Dendritic cell treated with granulocyte-macrophage colony-stimulating factor and Interleukin-4, amounts not matched to agents 40 ng/mL and 50 ng/mL, for 4 days (primary cell): ENCODE measurements around the gene TNNC1.

Experiments
- H3K27ac Mint-ChIP-seq: one replicate; pipeline ENCODE4 v1.8.0; 2022; ENCODE audit warnings: mild to moderate bottlenecking, mixed read lengths
- H3K27me3 Mint-ChIP-seq: one replicate; pipeline ENCODE4 v1.8.0; 2022; ENCODE audit warnings: mild to moderate bottlenecking, mixed read lengths
- H3K36me3 Mint-ChIP-seq: one replicate; pipeline ENCODE4 v1.8.0; 2022; ENCODE audit warnings: low read depth, mixed read lengths
- H3K4me1 Mint-ChIP-seq: one replicate; pipeline ENCODE4 v1.8.0; 2022; ENCODE audit warnings: low read depth, mixed read lengths
- H3K4me3 Mint-ChIP-seq: one replicate; pipeline ENCODE4 v1.8.0; 2022; ENCODE audit warnings: mild to moderate bottlenecking, moderate library complexity, mixed read lengths
- H3K9me3 Mint-ChIP-seq: one replicate; pipeline ENCODE4 v1.8.0; 2022; ENCODE audit warnings: mixed read lengths
- intact Hi-C: fragments of 100-400 bp; cut with micrococcal nuclease; formaldehyde crosslinking; loops from one replicate; pipeline ENCODE4 v1.15.0; 2022

TNNC1 gene

GRCh38 chr3:52453496-52454249 is at the start of gene TNNC1:
Gene TNNC1, minus strand, starts transcription at chr3:52454041. Its CDS starts 26 bp downstream, at chr3:52454015.
- intact Hi-C loops: no loop called here
- Mint-ChIP-seq H3K36me3 (peaks cover 27% of the 10 kb centered on the region), H3K4me1 (peaks cover 52% of the 10 kb centered on the region), H3K4me3 (peak within 1 kb of the TSS; percentile 80), H3K27ac (peak within 1 kb of the TSS; percentile 82), H3K27me3 (peaks cover 6% of the 10 kb centered on the region), H3K9me3 (no peaks in the 10 kb centered on the region)

- Mint-ChIP-seq H3K36me3 (peaks cover 98% of the 10 kb centered on the region), H3K27me3 (no peaks in the 10 kb centered on the region), H3K9me3 (no peaks in the 10 kb centered on the region), H3K27ac (no peak overlapping the region), H3K4me3 (no peak overlapping the region), H3K4me1 (peaks cover 62% of the 10 kb centered on the region)
- intact Hi-C loops: no loop called here
These were observed 49.0 kb upstream of the TNNC1 start for GRCh38 chr3:52502808-52503350.

GRCh38 chr3:52502001-52502400 is 48.2 kb upstream of the TNNC1 start:
- intact Hi-C loops: no loop called here
- no peak overlapping the region for H3K4me3 Mint-ChIP-seq

GRCh38 chr3:52501046-52501445 is 47.2 kb upstream of the TNNC1 start:
- H3K27ac Mint-ChIP-seq: peak overlapping the region; percentile 78
- H3K27me3 Mint-ChIP-seq: no peaks in the 10 kb centered on the region
- H3K4me3 Mint-ChIP-seq: no peak overlapping the region
- H3K36me3 Mint-ChIP-seq: peaks cover 98% of the 10 kb centered on the region
- intact Hi-C loops: no loop called here
- no peaks in the 10 kb centered on the region for H3K9me3 Mint-ChIP-seq
- peaks cover 68% of the 10 kb centered on the region for H3K4me1 Mint-ChIP-seq

More at GRCh38 chr3:52502001-52502400, 48.2 kb upstream of the TNNC1 start:
- H3K9me3 Mint-ChIP-seq: no peaks in the 10 kb centered on the region
- H3K27me3 Mint-ChIP-seq: no peaks in the 10 kb centered on the region
- H3K36me3 Mint-ChIP-seq: peaks cover 98% of the 10 kb centered on the region
- peak overlapping the region; percentile 10 for H3K27ac Mint-ChIP-seq
- H3K4me1 Mint-ChIP-seq: peaks cover 65% of the 10 kb centered on the region

- H3K27me3 Mint-ChIP-seq: no peaks in the 10 kb centered on the region
- H3K27ac Mint-ChIP-seq: peak overlapping the region; percentile 97
- peak overlapping the region; percentile 88 for H3K4me3 Mint-ChIP-seq
- peaks cover 84% of the 10 kb centered on the region for H3K4me1 Mint-ChIP-seq
- intact Hi-C loops: loop anchor here (1.0 to 2.0 kb wide), 2 partner anchors 26 to 38 kb away; partner anchors contain the start of gene UQCC5
- peaks cover 90% of the 10 kb centered on the region for H3K36me3 Mint-ChIP-seq
- no peaks in the 10 kb centered on the region for H3K9me3 Mint-ChIP-seq
These were observed 44.6 kb upstream of the TNNC1 start for GRCh38 chr3:52498137-52499054.

GRCh38 chr3:52495777-52496602 is 42.1 kb upstream of the TNNC1 start:
- intact Hi-C loops: no loop called here
- H3K27me3 Mint-ChIP-seq: no peaks in the 10 kb centered on the region
- peaks cover 90% of the 10 kb centered on the region for H3K36me3 Mint-ChIP-seq
- peak overlapping the region; percentile 97 for H3K27ac Mint-ChIP-seq
- no peaks in the 10 kb centered on the region for H3K9me3 Mint-ChIP-seq
- H3K4me1 Mint-ChIP-seq: peaks cover 90% of the 10 kb centered on the region
- peak overlapping the region; percentile 88 for H3K4me3 Mint-ChIP-seq

- Mint-ChIP-seq H3K27ac (peak within 1 kb of the TSS; percentile 97), H3K9me3 (no peaks in the 10 kb centered on the region), H3K4me3 (peak within 1 kb of the TSS; percentile 88), H3K36me3 (peaks cover 90% of the 10 kb centered on the region), H3K4me1 (peaks cover 90% of the 10 kb centered on the region), H3K27me3 (no peaks in the 10 kb centered on the region)
- intact Hi-C loops: no loop called here
These were observed 41.1 kb upstream of the TNNC1 start, which contains the start of gene STAB1 for GRCh38 chr3:52494886-52495495. Gene STAB1, plus strand, starts transcription at chr3:52495338. Its CDS starts 76 bp downstream, at chr3:52495414.

- Mint-ChIP-seq H3K36me3 (peaks cover 90% of the 10 kb centered on the region), H3K4me1 (peaks cover 92% of the 10 kb centered on the region), H3K27ac (peak overlapping the region; percentile 97), H3K9me3 (no peaks in the 10 kb centered on the region), H3K27me3 (no peaks in the 10 kb centered on the region), H3K4me3 (peak overlapping the region; percentile 88)
- intact Hi-C loops: no loop called here
These were observed 40.6 kb upstream of the TNNC1 start for GRCh38 chr3:52494445-52494844.

GRCh38 chr3:52493232-52494017 is 39.6 kb upstream of the TNNC1 start:
- H3K27me3 Mint-ChIP-seq: no peaks in the 10 kb centered on the region
- no peaks in the 10 kb centered on the region for H3K9me3 Mint-ChIP-seq
- intact Hi-C loops: no loop called here
- no peak overlapping the region for H3K4me3 Mint-ChIP-seq
- H3K27ac Mint-ChIP-seq: peak overlapping the region; percentile 97
- peaks cover 92% of the 10 kb centered on the region for H3K36me3 Mint-ChIP-seq
- H3K4me1 Mint-ChIP-seq: peaks cover 88% of the 10 kb centered on the region

GRCh38 chr3:52492059-52492458 is 38.2 kb upstream of the TNNC1 start:
- H3K27ac Mint-ChIP-seq: peak overlapping the region; percentile 97
- intact Hi-C loops: no loop called here
- no peaks in the 10 kb centered on the region for H3K27me3 Mint-ChIP-seq
- H3K4me3 Mint-ChIP-seq: no peak overlapping the region
- no peaks in the 10 kb centered on the region for H3K9me3 Mint-ChIP-seq
- H3K4me1 Mint-ChIP-seq: peaks cover 79% of the 10 kb centered on the region
- peaks cover 92% of the 10 kb centered on the region for H3K36me3 Mint-ChIP-seq

GRCh38 chr3:52490939-52491526 is 37.2 kb upstream of the TNNC1 start:
- Mint-ChIP-seq H3K4me3 (peak overlapping the region; percentile 64), H3K9me3 (no peaks in the 10 kb centered on the region), H3K27ac (peak overlapping the region; percentile 97), H3K36me3 (peaks cover 92% of the 10 kb centered on the region), H3K27me3 (no peaks in the 10 kb centered on the region), H3K4me1 (peaks cover 69% of the 10 kb centered on the region)
- intact Hi-C loops: no loop called here
